ENCODE data around the gene APOB. TPM values are rescaled to one million over a fixed set of nuclear protein-coding genes. Genes with fewer than 3 reads are reported as not detected.

APOB gene
- total and polyA plus RNA-seq, 2 of the 8 experiments (the other 6 are each of a cell fraction or from before 2014, with no cell fraction given) = 0.15 to 0.61 TPM

GRCh38 chr2:20983844-20984243 is 60.0 kb downstream of the APOB start:
- no peak for DNase-seq (ENCODE audit: low read depth in 1 of 2, low spot score in 2 of 2)
- WGBS, 2 experiments (ENCODE audit: extremely low coverage in 1 of 2, insufficient coverage in 1 of 2, insufficient read length in 1 of 2, insufficient replicate concordance in 2 of 2, low coverage in 1 of 2, low lambda C conversion rate in 2 of 2, missing lambda C conversion rate in 1 of 2) = 54% methylated on average over 3 of the region's 3 CpGs; no CpG with 5 or more reads in 1 of the 2 experiments

More at GRCh38 chr2:20983844-20984243, 60.0 kb downstream of the APOB start:
- Histone ChIP-seq H4K8ac (ENCODE audit: extremely low read depth, insufficient read depth, low read length) (no peak overlapping the region), H3K4me3 (ENCODE audit: extremely low read depth in 1 of 4, insufficient read depth in 2 of 4, low read depth in 3 of 4, low read length in 4 of 4) (no peak overlapping the region), H3K23ac (ENCODE audit: insufficient read length) (no peak overlapping the region), H3K79me1 (ENCODE audit: low read depth, low read length) (no peaks in the 10 kb centered on the region), H4K91ac (replicated peaks; ENCODE audit: insufficient read length, low read length) (no peak overlapping the region), H3K79me2 (ENCODE audit: control insufficient read depth in 1 of 2, insufficient read depth in 2 of 2, low read length in 2 of 2) (no peaks in the 10 kb centered on the region), H2AK5ac (ENCODE audit: low read depth, low read length) (no peak overlapping the region), H3K23me2 (ENCODE audit: low read depth, low read length) (no peaks in the 10 kb centered on the region; the same call in 1 of the 2 replicates), H2AFZ (ENCODE audit: low read length) (no peak overlapping the region), H2BK5ac (ENCODE audit: low read depth, low read length) (no peak overlapping the region), H2BK12ac (ENCODE audit: low read depth, low read length) (no peak overlapping the region), H3K36me3 (ENCODE audit: control insufficient read depth in 2 of 4, insufficient read depth in 4 of 4, low read length in 3 of 4) (no peaks in the 10 kb centered on the region), H3K27ac (ENCODE audit: low read depth, low read length) (no peak overlapping the region), H3K4me2 (ENCODE audit: insufficient read depth in 1 of 2, low read depth in 2 of 2, low read length in 2 of 2) (no peak overlapping the region), H3K14ac (ENCODE audit: insufficient read length) (no peak overlapping the region), H3K27me3 (replicated peaks in 1 of 4; ENCODE audit: control insufficient read depth in 3 of 4, extremely low read depth in 1 of 4, insufficient read depth in 3 of 4, low read length in 3 of 4) (no peaks in the 10 kb centered on the region), H2BK120ac (replicated peaks; ENCODE audit: low read depth, low read length) (no peak overlapping the region), H3K4ac (replicated peaks; ENCODE audit: insufficient read length, low read depth, low read length) (no peak overlapping the region), H3K18ac (ENCODE audit: extremely low read depth, low read length) (no peak overlapping the region), H4K20me1 (replicated peaks in 1 of 2; ENCODE audit: control insufficient read depth in 1 of 2, insufficient read depth in 2 of 2, low read length in 2 of 2) (no peaks in the 10 kb centered on the region), H3K9ac (replicated peaks in 1 of 4; ENCODE audit: extremely low read depth in 1 of 4, low read depth in 3 of 4, low read length in 3 of 4) (no peak overlapping the region), H4K5ac (ENCODE audit: insufficient read length, low read depth, low read length) (no peak overlapping the region), H2BK15ac (ENCODE audit: low read length) (no peak overlapping the region), H3K56ac (replicated peaks; ENCODE audit: insufficient read length, low read depth, low read length) (no peak overlapping the region), H2BK20ac (ENCODE audit: low read length) (no peak overlapping the region), H3K4me1 (replicated peaks in 1 of 4; ENCODE audit: control insufficient read depth in 3 of 4, insufficient read depth in 4 of 4, low read length in 3 of 4) (peaks cover 0 to 7% (median 2%) of the 10 kb centered on the region in 4 experiments; a peak in 1 of 7 replicates), H3K9me3 (ENCODE audit: insufficient read depth in 2 of 2, low read depth in 1 of 2, low read length in 1 of 2) (no peaks in the 10 kb centered on the region)
- ChIA-PET POLR2A (ENCODE audit: partially characterized antibody) (no interaction called here), CTCF (ENCODE audit: partially characterized antibody) (interaction anchor here (0.8 to 2.6 kb wide), 5 partner anchors 9 to 323 kb away, joined by 3 to 13 read pairs (median 4); no protein-coding TSS in a partner anchor)
- no peak for FAIRE-seq
- TF ChIP-seq SRF (IDR thresholded peaks at IDR 0.05; ENCODE audit: low read depth, low read length) (no peak), SIX5 (IDR thresholded peaks at IDR 0.05; ENCODE audit: low read depth, low read length) (no peak)

All from H1 (cell line).